Measurements from ENCODE around the gene PEAR1.

Gene PEAR1

DNA sequence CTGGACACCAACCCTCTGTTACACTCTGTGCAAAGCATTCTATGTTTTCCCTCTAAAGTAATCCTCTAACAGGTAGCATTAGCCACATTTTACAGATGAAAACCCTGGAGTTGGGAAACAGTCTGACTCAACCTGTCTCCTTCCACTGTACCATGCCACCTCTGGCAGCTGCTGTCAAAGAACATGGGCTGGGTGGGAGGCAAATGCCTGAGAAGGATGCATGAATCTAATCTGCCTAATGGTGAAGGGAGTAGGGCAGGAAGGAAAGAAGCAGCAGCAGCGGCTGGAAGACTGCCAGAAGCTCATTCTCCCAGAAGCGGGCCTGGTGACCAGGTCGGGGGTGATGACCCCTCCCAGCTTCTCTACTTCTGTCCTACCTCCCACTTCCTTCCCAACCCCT lies 48.7 kb downstream of the PEAR1 start:
- TF ChIP-seq, protein P1, sequence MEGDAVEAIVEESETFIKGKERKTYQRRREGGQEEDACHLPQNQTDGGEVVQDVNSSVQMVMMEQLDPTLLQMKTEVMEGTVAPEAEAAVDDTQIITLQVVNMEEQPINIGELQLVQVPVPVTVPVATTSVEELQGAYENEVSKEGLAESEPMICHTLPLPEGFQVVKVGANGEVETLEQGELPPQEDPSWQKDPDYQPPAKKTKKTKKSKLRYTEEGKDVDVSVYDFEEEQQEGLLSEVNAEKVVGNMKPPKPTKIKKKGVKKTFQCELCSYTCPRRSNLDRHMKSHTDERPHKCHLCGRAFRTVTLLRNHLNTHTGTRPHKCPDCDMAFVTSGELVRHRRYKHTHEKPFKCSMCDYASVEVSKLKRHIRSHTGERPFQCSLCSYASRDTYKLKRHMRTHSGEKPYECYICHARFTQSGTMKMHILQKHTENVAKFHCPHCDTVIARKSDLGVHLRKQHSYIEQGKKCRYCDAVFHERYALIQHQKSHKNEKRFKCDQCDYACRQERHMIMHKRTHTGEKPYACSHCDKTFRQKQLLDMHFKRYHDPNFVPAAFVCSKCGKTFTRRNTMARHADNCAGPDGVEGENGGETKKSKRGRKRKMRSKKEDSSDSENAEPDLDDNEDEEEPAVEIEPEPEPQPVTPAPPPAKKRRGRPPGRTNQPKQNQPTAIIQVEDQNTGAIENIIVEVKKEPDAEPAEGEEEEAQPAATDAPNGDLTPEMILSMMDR (IDR thresholded peaks at IDR 0.05; ENCODE audit: low read depth, low read length): no peak
- no peak overlapping the region for H3K4me3 ChIP-seq (ENCODE audit: low read depth, low read length)

- no peak overlapping the region for H3K4me3 ChIP-seq (ENCODE audit: low read depth, low read length)
- TF ChIP-seq, protein P1 (IDR thresholded peaks at IDR 0.05; ENCODE audit: low read depth, low read length): no peak
Observed at GRCh38 chr1:156942576-156942975, 49.1 kb downstream of the PEAR1 start.

GRCh38 chr1:156943756-156944155 lies 50.2 kb downstream of the PEAR1 start:
- no peak overlapping the region for H3K4me3 ChIP-seq (ENCODE audit: low read depth, low read length)
- TF ChIP-seq, protein P1 (IDR thresholded peaks at IDR 0.05; ENCODE audit: low read depth, low read length): no peak

DNA sequence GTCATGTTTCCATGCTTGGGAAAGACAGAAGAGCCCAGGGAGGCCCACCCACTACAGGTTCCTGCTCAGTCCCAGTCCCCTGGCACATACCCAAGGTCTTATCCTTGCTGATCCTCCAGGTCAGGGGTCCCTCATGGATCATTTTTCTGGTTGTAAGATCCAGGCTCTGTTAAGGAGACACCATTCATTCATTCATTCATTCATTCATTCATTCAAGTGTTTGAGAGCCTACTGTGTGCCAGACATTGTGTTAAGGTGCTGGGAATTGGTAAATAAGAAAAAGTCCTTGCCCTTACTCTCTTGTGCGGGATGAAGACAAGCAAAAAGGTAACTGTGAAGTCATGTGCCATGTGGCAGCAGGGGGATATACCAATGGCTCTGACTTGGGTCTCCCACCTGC lies 50.8 kb downstream of the PEAR1 start:
- no peak overlapping the region for H3K4me3 ChIP-seq (ENCODE audit: low read depth, low read length)
- TF ChIP-seq, protein P1 (IDR thresholded peaks at IDR 0.05; ENCODE audit: low read depth, low read length): no peak

- TF ChIP-seq, protein P1 (IDR thresholded peaks at IDR 0.05; ENCODE audit: low read depth, low read length): no peak
Observed at GRCh38 chr1:156944848-156945247, 51.3 kb downstream of the PEAR1 start.

DNA sequence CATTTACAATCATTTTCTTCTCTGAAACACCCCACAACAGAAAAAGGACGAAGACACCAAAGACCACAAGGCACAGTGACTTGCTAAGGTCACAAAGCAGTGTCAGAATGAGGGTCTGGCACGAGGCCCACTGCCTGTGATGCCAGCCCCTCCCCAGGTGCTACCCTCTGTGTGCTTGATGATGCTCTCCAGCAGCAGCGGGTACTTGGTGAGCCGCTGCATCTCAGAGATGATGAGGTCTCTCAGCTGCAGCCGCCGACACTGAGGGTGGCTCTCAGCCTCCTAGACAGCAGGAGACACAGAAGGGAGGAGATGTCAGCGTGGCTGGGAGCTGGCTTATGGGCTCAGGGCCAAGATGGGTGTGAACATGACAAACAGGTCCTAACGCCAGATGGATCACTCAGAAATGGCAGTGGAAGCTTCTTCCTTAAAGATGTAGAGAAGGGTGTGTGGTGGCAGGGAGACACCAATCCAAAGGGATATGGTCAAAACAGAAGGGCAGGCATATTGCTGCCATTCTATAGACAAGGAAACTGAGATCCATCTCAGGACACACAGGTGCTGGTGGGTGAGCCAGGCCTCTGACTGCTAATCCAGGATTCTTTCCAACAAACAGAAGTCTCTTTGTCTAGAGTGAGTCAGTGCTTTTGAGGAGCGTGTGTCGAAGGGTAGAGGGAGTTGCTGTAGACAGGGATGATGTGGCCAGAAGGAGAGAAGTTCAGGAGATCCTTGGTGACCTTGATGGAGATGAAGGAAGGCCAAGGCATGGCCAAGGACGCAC lies 52.6 kb downstream of the PEAR1 start:
- TF ChIP-seq, protein P1 (IDR thresholded peaks at IDR 0.05; ENCODE audit: low read depth, low read length): no peak
- H3K4me3 ChIP-seq (ENCODE audit: low read depth, low read length): no peak overlapping the region

More at GRCh38 chr1:156944848-156945247, 51.3 kb downstream of the PEAR1 start:
- no peak overlapping the region for H3K4me3 ChIP-seq (ENCODE audit: low read depth, low read length)

GRCh38 chr1:156947127-156947526 lies 53.6 kb downstream of the PEAR1 start:
- TF ChIP-seq, protein P1 (IDR thresholded peaks at IDR 0.05; ENCODE audit: low read depth, low read length): no peak
- H3K4me3 ChIP-seq (ENCODE audit: low read depth, low read length): no peak overlapping the region

Measured in WI38 (cell line).